ENCODE data around the gene USP5.
A peak's percentile ranks its signal among the peaks of the same experiment; 100 is the strongest.
"Not testable (repeated sequence)": the region's sequence is repeated elsewhere in the genome, so short reads cannot be mapped to it uniquely, and the experiment has no call there.

The USP5 gene

DNA sequence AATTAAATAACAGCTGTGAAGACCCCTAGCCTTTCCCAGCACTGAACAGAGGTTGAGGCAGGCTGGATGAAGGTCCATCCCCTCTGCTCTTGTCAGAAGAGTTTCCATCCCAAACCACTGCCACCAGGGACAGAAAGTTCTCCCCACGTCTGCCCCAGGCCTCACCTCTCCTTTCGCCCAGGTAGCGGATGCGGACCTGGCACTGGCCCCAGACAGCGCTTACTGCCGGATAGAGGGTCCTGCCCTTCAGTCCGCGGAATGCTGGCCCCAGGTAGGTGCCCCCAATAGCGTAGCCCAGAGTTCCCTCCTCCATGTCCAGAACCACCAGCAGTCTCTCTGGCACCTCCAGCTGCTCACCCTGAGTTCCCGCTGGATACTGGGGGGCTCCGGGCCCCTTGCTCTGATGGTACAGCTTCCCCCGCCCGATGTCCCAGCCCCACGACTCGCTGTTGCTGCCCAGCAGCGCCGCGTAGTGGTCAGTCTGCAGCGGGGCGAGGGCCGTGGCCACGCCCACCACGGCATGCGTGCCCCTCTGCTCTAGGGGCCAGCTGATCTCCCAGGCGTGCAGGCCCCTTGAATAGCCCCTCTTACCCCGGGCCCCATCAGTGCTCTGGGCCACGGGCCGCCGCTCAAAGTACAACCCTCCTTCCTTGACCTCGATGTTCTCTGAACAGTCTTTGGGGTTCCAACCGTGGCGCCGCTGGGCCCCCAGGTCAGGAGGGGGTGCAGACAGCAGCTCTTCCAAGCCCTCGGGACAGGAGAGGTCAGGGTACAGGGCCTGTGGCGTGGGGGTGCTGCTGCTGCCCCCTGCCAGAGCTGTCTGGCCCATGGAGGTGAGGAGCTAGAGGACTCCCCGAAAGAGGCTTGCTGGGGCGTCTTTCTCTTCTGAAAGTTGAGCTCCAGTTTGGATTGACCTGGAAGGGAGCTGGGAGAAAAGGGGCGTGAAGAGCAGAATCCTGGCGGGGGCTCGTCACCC is 20.4 kb downstream of the USP5 start:
- WGBS (ENCODE audit: insufficient coverage, insufficient read length): no CpG with 5 or more reads among the region's 40 CpGs

DNA sequence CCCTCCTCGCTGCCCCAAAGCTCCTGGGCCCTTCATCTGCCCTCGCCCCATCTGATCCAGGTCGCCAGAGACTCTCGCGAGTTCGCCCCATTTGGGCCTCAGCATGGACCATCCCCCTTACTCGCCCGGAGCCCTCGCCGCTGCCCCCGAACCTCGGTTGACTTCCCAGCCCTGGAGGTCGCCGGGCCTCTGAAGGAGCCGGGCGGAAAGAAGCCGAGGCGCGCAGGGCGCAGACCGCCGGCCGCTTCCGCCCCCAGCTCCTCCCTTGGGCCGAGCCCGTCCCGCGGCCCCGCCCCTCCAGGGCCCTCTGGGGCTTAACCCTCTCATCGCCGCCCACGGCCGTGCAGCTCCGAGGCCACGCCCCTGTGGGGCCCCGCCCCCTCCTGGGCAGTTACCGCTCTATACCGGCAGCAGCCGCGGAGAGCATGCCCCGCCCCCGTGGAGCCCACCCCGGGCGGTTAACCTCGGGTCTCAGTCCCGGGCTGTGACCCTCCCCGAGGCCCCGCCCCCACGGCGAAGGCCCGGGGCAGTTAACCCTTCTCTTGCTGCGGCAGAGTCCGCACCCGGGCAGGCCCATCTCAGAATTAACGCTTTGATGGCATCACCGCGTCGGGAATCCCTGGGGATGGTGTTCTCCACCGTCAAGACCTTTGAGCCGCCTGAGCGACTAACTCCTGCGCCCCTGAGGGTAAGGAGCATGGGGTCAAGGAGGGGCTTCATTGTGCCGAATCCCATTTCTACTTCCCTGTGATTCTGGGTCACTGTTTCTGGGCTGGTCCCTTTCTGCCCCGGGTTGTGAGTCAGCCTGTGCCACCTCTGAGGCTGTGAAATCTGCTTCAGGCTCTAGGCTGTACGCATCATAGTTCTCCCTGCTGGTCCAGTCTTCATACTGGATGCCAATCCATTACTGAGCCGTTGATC is 21.4 kb downstream of the USP5 start, which contains the start of gene SPSB2:
Gene SPSB2 (minus strand): TSS at position 210 of the 921 bp plus-strand sequence. CDS start 402 bp downstream, outside the sequence.
- Histone ChIP-seq H3K4me3 (ENCODE audit: low read length) (peak within 1 kb of the TSS; percentile 90; the same call in 1 of the 2 replicates), H3K36me3 (ENCODE audit: control insufficient read depth, insufficient read depth, low read length) (peaks cover 20% of the 10 kb centered on the region), H3K9me3 (ENCODE audit: control insufficient read depth, insufficient read depth, low read length) (no peaks in the 10 kb centered on the region), H3K27ac (ENCODE audit: low read length) (no peak within 1 kb of the TSS), H3K4me1 (ENCODE audit: control insufficient read depth, insufficient read depth, low read length) (peaks cover 4% of the 10 kb centered on the region), H3K27me3 (ENCODE audit: control insufficient read depth, insufficient read depth, low read length) (no peaks in the 10 kb centered on the region)
- no CpG with 5 or more reads among the region's 66 CpGs for WGBS (ENCODE audit: insufficient coverage, insufficient read length)
- peak; percentile 100 for DNase-seq (ENCODE audit: low read depth, low spot score)

More for the DNA sequence above, 20.4 kb downstream of the USP5 start:
- Histone ChIP-seq H3K27me3 (ENCODE audit: control insufficient read depth, insufficient read depth, low read length) (no peaks in the 10 kb centered on the region), H3K27ac (ENCODE audit: low read length) (no peak overlapping the region), H3K36me3 (ENCODE audit: control insufficient read depth, insufficient read depth, low read length) (peaks cover 20% of the 10 kb centered on the region), H3K9me3 (ENCODE audit: control insufficient read depth, insufficient read depth, low read length) (no peaks in the 10 kb centered on the region), H3K4me3 (ENCODE audit: low read length) (peak overlapping the region; percentile 90; the same call in 1 of the 2 replicates), H3K4me1 (ENCODE audit: control insufficient read depth, insufficient read depth, low read length) (peaks cover 4% of the 10 kb centered on the region)
- no peak for DNase-seq (ENCODE audit: low read depth, low spot score)

DNA sequence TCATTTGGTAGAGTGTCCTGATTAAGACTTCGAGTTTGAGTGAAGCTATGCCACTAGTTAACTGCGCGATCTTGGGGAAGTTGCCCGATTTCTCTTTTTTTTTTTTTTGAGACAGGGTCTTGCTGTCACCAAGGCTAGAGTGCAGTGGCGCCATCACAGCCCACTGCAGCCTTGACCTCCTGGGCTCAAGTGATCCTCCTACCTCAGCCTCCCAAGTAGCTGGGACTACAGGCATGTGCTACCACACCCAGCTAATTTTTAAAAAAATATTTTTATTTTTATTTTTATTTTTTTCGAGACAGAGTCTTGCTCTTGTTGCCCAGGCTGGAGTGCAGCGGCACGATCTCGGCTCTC is 22.0 kb downstream of the USP5 start:
- not testable (repeated sequence) for H3K4me1 ChIP-seq (ENCODE audit: control insufficient read depth, insufficient read depth, low read length); H3K27me3 ChIP-seq (ENCODE audit: control insufficient read depth, insufficient read depth, low read length); H3K27ac ChIP-seq (ENCODE audit: low read length); DNase-seq (ENCODE audit: low read depth, low spot score); H3K9me3 ChIP-seq (ENCODE audit: control insufficient read depth, insufficient read depth, low read length)
- Histone ChIP-seq H3K36me3 (ENCODE audit: control insufficient read depth, insufficient read depth, low read length) (peaks cover 20% of the 10 kb centered on the region), H3K4me3 (ENCODE audit: low read length) (peak overlapping the region; percentile 31; the same call in 1 of the 2 replicates)
- WGBS (ENCODE audit: insufficient coverage, insufficient read length): no CpG with 5 or more reads among the region's 9 CpGs

DNA sequence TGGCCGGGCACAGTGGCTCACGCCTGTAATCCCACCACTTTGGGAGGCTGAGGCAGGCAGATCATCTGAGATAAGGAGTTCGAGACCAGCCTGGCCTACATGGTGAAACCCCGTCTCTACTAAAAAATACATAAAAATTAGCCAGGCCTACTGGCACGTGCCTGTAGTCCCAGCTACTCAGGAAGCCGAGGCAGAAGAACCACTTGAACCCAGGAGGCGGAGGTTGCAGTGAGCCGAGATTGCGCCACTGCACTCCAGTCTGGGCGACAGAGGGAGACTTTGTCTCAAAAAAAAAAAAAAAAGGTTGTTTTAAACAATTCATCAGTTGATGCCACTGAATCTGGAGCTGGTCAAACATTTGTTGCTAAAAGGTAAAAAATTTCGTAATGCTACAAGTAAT is 27.9 kb downstream of the USP5 start:
- WGBS (ENCODE audit: insufficient coverage, insufficient read length): no CpG with 5 or more reads among the region's 11 CpGs
- not testable (repeated sequence) for H3K9me3 ChIP-seq (ENCODE audit: control insufficient read depth, insufficient read depth, low read length); H3K27me3 ChIP-seq (ENCODE audit: control insufficient read depth, insufficient read depth, low read length); H3K27ac ChIP-seq (ENCODE audit: low read length); H3K4me1 ChIP-seq (ENCODE audit: control insufficient read depth, insufficient read depth, low read length); H3K36me3 ChIP-seq (ENCODE audit: control insufficient read depth, insufficient read depth, low read length); H3K4me3 ChIP-seq (ENCODE audit: low read length); DNase-seq (ENCODE audit: low read depth, low spot score)

DNA sequence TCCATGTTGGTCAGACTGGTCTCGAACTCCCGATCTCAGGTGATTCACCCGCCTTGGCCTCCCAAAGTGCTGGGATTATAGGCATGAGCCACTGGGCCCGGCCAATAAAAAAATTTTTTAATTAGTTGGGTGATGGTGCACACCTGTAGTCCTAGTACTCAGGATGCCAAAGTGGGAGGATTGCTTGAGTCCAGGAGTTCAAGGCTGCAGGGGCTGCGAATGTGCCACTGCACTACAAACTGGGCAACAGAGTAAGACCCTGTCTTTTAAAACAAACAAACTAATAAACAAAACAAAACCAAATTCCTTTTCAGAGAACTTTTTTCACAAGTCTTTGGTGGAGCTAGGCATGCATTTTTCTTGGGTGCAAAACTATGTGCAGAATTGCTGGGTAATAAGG is 31.3 kb downstream of the USP5 start:
- Histone ChIP-seq H3K36me3 (ENCODE audit: control insufficient read depth, insufficient read depth, low read length) (peaks cover 4% of the 10 kb centered on the region; the same call in 1 of the 2 replicates), H3K4me1 (ENCODE audit: control insufficient read depth, insufficient read depth, low read length) (peaks cover 3% of the 10 kb centered on the region; the same call in 1 of the 2 replicates), H3K27ac (ENCODE audit: low read length) (no peak overlapping the region), H3K4me3 (ENCODE audit: low read length) (no peak overlapping the region), H3K27me3 (ENCODE audit: control insufficient read depth, insufficient read depth, low read length) (no peaks in the 10 kb centered on the region), H3K9me3 (ENCODE audit: control insufficient read depth, insufficient read depth, low read length) (no peaks in the 10 kb centered on the region)
- no CpG with 5 or more reads among the region's 5 CpGs for WGBS (ENCODE audit: insufficient coverage, insufficient read length)
- DNase-seq (ENCODE audit: low read depth, low spot score): no peak

DNA sequence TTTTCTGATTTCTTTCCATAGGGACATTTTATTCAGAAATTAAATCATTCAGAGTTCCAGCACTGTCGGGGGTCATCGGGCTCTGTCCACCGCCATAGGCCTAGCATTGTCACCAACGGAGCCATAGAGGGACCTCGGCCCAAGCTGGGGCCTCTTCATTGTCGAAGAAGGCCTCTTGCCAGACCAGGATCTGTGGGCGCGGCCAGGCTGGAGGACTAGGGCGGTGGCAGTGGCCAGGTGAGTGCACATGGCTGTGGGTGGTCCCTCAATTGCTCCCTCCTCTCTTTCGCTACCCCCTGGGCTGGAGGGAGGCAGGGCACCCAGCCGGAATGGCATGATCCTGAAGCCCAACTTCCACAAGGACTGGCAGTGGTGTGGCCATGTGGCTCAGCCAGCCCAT is 31.7 kb downstream of the USP5 start:
- Histone ChIP-seq H3K9me3 (ENCODE audit: control insufficient read depth, insufficient read depth, low read length) (no peaks in the 10 kb centered on the region), H3K27ac (ENCODE audit: low read length) (no peak overlapping the region), H3K36me3 (ENCODE audit: control insufficient read depth, insufficient read depth, low read length) (peaks cover 4% of the 10 kb centered on the region; the same call in 1 of the 2 replicates), H3K27me3 (ENCODE audit: control insufficient read depth, insufficient read depth, low read length) (no peaks in the 10 kb centered on the region), H3K4me3 (ENCODE audit: low read length) (no peak overlapping the region), H3K4me1 (ENCODE audit: control insufficient read depth, insufficient read depth, low read length) (peaks cover 3% of the 10 kb centered on the region; the same call in 1 of the 2 replicates)
- no peak for DNase-seq (ENCODE audit: low read depth, low spot score)
- WGBS (ENCODE audit: insufficient coverage, insufficient read length): no CpG with 5 or more reads among the region's 11 CpGs

DNA sequence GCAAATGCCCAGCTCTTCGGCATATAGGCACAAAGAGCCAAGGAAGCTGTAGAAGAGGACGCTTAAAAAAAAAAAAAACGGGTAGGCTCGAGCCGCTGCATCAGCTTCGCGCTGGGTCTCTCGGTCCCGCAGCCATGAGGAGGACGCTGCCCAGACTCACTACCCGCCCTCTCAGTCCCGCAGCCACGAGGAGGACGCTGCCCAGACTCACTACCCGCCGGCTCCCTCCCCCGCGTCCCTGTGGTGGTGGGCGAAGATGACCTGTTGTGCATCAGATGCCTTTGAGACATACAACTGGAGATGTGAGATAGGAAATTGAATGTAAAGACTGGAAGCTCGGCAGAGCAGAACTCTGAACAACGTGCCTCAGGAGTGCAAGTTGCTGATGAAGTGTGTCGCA is 32.6 kb downstream of the USP5 start:
- WGBS (ENCODE audit: insufficient coverage, insufficient read length): no CpG with 5 or more reads among the region's 22 CpGs
- Histone ChIP-seq H3K27me3 (ENCODE audit: control insufficient read depth, insufficient read depth, low read length) (no peaks in the 10 kb centered on the region), H3K27ac (ENCODE audit: low read length) (no peak overlapping the region), H3K9me3 (ENCODE audit: control insufficient read depth, insufficient read depth, low read length) (no peaks in the 10 kb centered on the region), H3K36me3 (ENCODE audit: control insufficient read depth, insufficient read depth, low read length) (peaks cover 4% of the 10 kb centered on the region; the same call in 1 of the 2 replicates), H3K4me1 (ENCODE audit: control insufficient read depth, insufficient read depth, low read length) (peaks cover 3% of the 10 kb centered on the region; the same call in 1 of the 2 replicates), H3K4me3 (ENCODE audit: low read length) (no peak overlapping the region)
- DNase-seq (ENCODE audit: low read depth, low spot score): no peak

DNA sequence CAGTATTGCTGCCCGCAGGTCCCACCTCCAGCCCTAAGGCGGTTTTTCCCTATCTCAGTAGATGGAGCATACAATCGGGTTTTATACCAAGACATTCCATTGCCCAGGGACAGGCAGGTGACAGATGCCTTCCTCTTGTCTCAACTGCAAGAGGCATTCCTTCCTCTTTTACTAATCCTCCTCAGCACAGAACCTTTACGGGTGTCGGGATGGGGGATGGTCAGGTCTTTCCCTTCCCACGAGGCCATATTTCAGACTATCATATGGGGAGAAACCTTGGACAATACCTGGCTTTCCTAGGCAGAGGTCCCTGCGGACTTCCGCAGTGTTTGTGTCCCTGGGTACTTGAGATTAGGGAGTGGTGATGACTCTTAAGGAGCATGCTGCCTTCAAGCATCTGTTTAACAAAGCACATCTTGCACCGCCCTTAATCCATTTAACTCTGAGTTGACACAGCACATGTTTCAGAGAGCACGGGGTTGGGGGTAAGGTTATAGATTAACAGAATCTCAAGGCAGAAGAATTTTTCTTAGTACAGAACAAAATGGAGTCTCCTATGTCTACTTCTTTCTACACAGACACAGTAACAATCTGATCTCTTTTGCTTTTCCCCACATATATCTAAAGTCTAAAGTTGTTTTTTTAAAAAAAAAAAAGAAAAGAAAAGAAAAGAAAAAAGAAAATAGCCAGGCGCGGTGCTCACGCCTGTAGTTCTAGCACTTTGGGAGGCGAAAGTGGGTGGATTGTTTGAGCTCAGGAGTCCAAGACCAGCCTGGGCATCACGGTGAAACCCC is 34.5 kb downstream of the USP5 start:
- not testable (repeated sequence) for H3K27ac ChIP-seq (ENCODE audit: low read length); H3K27me3 ChIP-seq (ENCODE audit: control insufficient read depth, insufficient read depth, low read length); H3K9me3 ChIP-seq (ENCODE audit: control insufficient read depth, insufficient read depth, low read length); H3K36me3 ChIP-seq (ENCODE audit: control insufficient read depth, insufficient read depth, low read length); H3K4me3 ChIP-seq (ENCODE audit: low read length); H3K4me1 ChIP-seq (ENCODE audit: control insufficient read depth, insufficient read depth, low read length); DNase-seq (ENCODE audit: low read depth, low spot score)
- WGBS (ENCODE audit: insufficient coverage, insufficient read length): no CpG with 5 or more reads among the region's 15 CpGs

DNA sequence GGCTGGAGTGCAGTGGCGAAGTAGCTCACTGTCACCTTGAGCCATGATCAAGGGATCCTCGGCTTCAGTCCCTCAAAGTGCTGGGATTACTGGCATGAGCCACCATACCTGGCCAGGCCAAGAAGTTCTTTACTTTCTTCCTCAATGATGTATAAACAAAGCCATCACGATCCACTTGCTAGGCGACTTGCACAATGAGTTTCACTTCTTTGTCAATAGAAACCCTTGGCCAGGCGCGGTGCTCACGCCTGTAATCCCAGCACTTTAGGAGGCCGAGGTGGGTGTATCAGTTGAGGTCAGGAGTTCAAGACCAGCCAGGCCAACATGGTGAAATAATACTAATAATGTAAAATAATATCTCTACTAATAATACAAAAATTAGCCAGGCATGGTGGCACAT is 35.5 kb downstream of the USP5 start:
- no peaks in the 10 kb centered on the region for H3K27me3 ChIP-seq (ENCODE audit: control insufficient read depth, insufficient read depth, low read length)
- H3K27ac ChIP-seq (ENCODE audit: low read length): no peak overlapping the region
- H3K36me3 ChIP-seq (ENCODE audit: control insufficient read depth, insufficient read depth, low read length): peaks cover 4% of the 10 kb centered on the region; the same call in 1 of the 2 replicates
- H3K4me3 ChIP-seq (ENCODE audit: low read length): no peak overlapping the region
- WGBS (ENCODE audit: insufficient coverage, insufficient read length): no CpG with 5 or more reads among the region's 8 CpGs
- peaks cover 5% of the 10 kb centered on the region; the same call in 1 of the 2 replicates for H3K4me1 ChIP-seq (ENCODE audit: control insufficient read depth, insufficient read depth, low read length)
- H3K9me3 ChIP-seq (ENCODE audit: control insufficient read depth, insufficient read depth, low read length): no peaks in the 10 kb centered on the region
- no peak for DNase-seq (ENCODE audit: low read depth, low spot score)
